Immature natural killer cell (primary cell): Measurements from ENCODE around the gene BARHL1. TPM values are rescaled to one million over a fixed set of nuclear protein-coding genes. Genes with fewer than 3 reads are reported as not detected.

Experiments used
- DNase-seq, 3 donors: peaks; one replicate each; pipeline ENCODE4 v3.0.0; 2022; ENCODE audit warnings: mixed read lengths in 1 of 3
- H3K27ac Mint-ChIP-seq, 6 donors: one replicate each; pipeline ENCODE4 v1.8.0; 2020; ENCODE audit warnings: mixed read lengths in 6 of 6, mild to moderate bottlenecking in 5 of 6, inconsistent platforms in 4 of 6, moderate library complexity in 3 of 6
- H3K27me3 Mint-ChIP-seq, 3 donors: one replicate each; pipeline ENCODE4 v1.8.0; 2020 to 2021; ENCODE audit warnings: low read depth in 3 of 3, mild to moderate bottlenecking in 3 of 3, mixed read lengths in 3 of 3, moderate library complexity in 3 of 3, inconsistent platforms in 1 of 3
- H3K36me3 Mint-ChIP-seq, 3 donors: one replicate each; pipeline ENCODE4 v1.8.0; 2020; ENCODE audit warnings: mixed read lengths in 3 of 3, inconsistent platforms in 2 of 3, mild to moderate bottlenecking in 2 of 3
- H3K4me1 Mint-ChIP-seq, 2 donors: one replicate each; pipeline ENCODE4 v1.8.0; 2020; ENCODE audit warnings: inconsistent platforms in 2 of 2, mild to moderate bottlenecking in 2 of 2, mixed read lengths in 2 of 2, moderate library complexity in 1 of 2
- H3K4me3 Mint-ChIP-seq, 5 donors: one replicate each; pipeline ENCODE4 v1.8.0; 2020; ENCODE audit warnings: mild to moderate bottlenecking in 5 of 5, mixed read lengths in 5 of 5, inconsistent platforms in 3 of 5, moderate library complexity in 3 of 5
- H3K9me3 Mint-ChIP-seq, 6 donors: one replicate each; pipeline ENCODE4 v1.8.0; 2020; ENCODE audit warnings: mild to moderate bottlenecking in 6 of 6, mixed read lengths in 6 of 6, inconsistent platforms in 4 of 6, moderate library complexity in 3 of 6
- polyA plus RNA-seq, 3 donors: library from polyadenylated mRNA; unstranded; fragments of 300-500 nt; fragmentation: Illumina TruSeq; gene quantifications; one replicate each; pipeline ENCODE4 v1.2.3, GENCODE V29; 2021

Gene BARHL1
- polyA plus RNA-seq, 3 donors from 2014 or later = not detected

- Mint-ChIP-seq H3K4me3 (no peak overlapping the region), H3K27ac (no peak overlapping the region), H3K27me3 (peaks cover 2 to 18% (median 5%) of the 10 kb centered on the region in 3 donors), H3K36me3 (no peaks in the 10 kb centered on the region), H3K9me3 (no peaks in the 10 kb centered on the region), H3K4me1 (peaks cover 0 to 1% of the 10 kb centered on the region in 2 donors)
- DNase-seq = no peak
Observed at GRCh38 chr9:132547436-132547835, 35.0 kb upstream of the BARHL1 start.

- H3K9me3 Mint-ChIP-seq = no peaks in the 10 kb centered on the region
- DNase-seq = no peak
- H3K36me3 Mint-ChIP-seq = no peaks in the 10 kb centered on the region
- no peak overlapping the region for H3K27ac Mint-ChIP-seq
- H3K4me3 Mint-ChIP-seq = no peak overlapping the region
- H3K4me1 Mint-ChIP-seq = peaks cover 0 to 1% of the 10 kb centered on the region in 2 donors
- peaks cover 4 to 18% (median 4%) of the 10 kb centered on the region in 3 donors for H3K27me3 Mint-ChIP-seq
Observed at GRCh38 chr9:132547976-132548730, 34.3 kb upstream of the BARHL1 start.

GRCh38 chr9:132548751-132549640 is 33.4 kb upstream of the BARHL1 start:
- H3K9me3 Mint-ChIP-seq = no peaks in the 10 kb centered on the region
- no peaks in the 10 kb centered on the region for H3K36me3 Mint-ChIP-seq
- no peak overlapping the region for H3K27ac Mint-ChIP-seq
- no peak overlapping the region for H3K4me3 Mint-ChIP-seq
- peaks cover 0 to 1% of the 10 kb centered on the region in 2 donors for H3K4me1 Mint-ChIP-seq
- H3K27me3 Mint-ChIP-seq = peaks cover 4 to 18% (median 7%) of the 10 kb centered on the region in 3 donors
- DNase-seq = no peak

GRCh38 chr9:132551556-132551955 is 30.9 kb upstream of the BARHL1 start:
- no peaks in the 10 kb centered on the region for H3K4me1 Mint-ChIP-seq
- no peak overlapping the region for H3K27ac Mint-ChIP-seq
- no peaks in the 10 kb centered on the region for H3K36me3 Mint-ChIP-seq
- no peak for DNase-seq
- H3K9me3 Mint-ChIP-seq = no peaks in the 10 kb centered on the region
- H3K27me3 Mint-ChIP-seq = peaks cover 4 to 18% (median 7%) of the 10 kb centered on the region in 3 donors
- H3K4me3 Mint-ChIP-seq = no peak overlapping the region

GRCh38 chr9:132552041-132552440 is 30.4 kb upstream of the BARHL1 start:
- H3K4me3 Mint-ChIP-seq = no peak overlapping the region
- no peak for DNase-seq
- no peaks in the 10 kb centered on the region for H3K36me3 Mint-ChIP-seq
- H3K27ac Mint-ChIP-seq = no peak overlapping the region
- no peaks in the 10 kb centered on the region for H3K9me3 Mint-ChIP-seq
- no peaks in the 10 kb centered on the region for H3K4me1 Mint-ChIP-seq
- peaks cover 4 to 20% (median 7%) of the 10 kb centered on the region in 3 donors for H3K27me3 Mint-ChIP-seq

GRCh38 chr9:132554755-132555154 is 27.7 kb upstream of the BARHL1 start:
- DNase-seq = no peak
- H3K4me3 Mint-ChIP-seq = no peak overlapping the region
- H3K27ac Mint-ChIP-seq = no peak overlapping the region
- H3K36me3 Mint-ChIP-seq = no peaks in the 10 kb centered on the region
- H3K4me1 Mint-ChIP-seq = no peaks in the 10 kb centered on the region
- peaks cover 10 to 14% (median 12%) of the 10 kb centered on the region in 3 donors for H3K27me3 Mint-ChIP-seq
- H3K9me3 Mint-ChIP-seq = peaks cover 0 to 3% (median 0%) of the 10 kb centered on the region in 6 donors

- Mint-ChIP-seq H3K9me3 (peaks cover 0 to 3% (median 0%) of the 10 kb centered on the region in 6 donors), H3K4me3 (no peak overlapping the region), H3K27me3 (peaks cover 9 to 15% (median 12%) of the 10 kb centered on the region in 3 donors), H3K36me3 (no peaks in the 10 kb centered on the region), H3K4me1 (no peaks in the 10 kb centered on the region), H3K27ac (no peak overlapping the region)
- no peak for DNase-seq
Observed at GRCh38 chr9:132555528-132555927, 26.9 kb upstream of the BARHL1 start.

GRCh38 chr9:132556235-132556634 is 26.2 kb upstream of the BARHL1 start:
- no peaks in the 10 kb centered on the region for H3K36me3 Mint-ChIP-seq
- peaks cover 0 to 3% (median 0%) of the 10 kb centered on the region in 6 donors for H3K9me3 Mint-ChIP-seq
- no peak overlapping the region for H3K4me3 Mint-ChIP-seq
- DNase-seq = no peak
- H3K4me1 Mint-ChIP-seq = no peaks in the 10 kb centered on the region
- H3K27me3 Mint-ChIP-seq = peaks cover 9 to 21% (median 12%) of the 10 kb centered on the region in 3 donors
- H3K27ac Mint-ChIP-seq = no peak overlapping the region

GRCh38 chr9:132556714-132557113 is 25.7 kb upstream of the BARHL1 start:
- peaks cover 9 to 21% (median 12%) of the 10 kb centered on the region in 3 donors for H3K27me3 Mint-ChIP-seq
- no peaks in the 10 kb centered on the region for H3K36me3 Mint-ChIP-seq
- H3K9me3 Mint-ChIP-seq = peaks cover 0 to 3% (median 0%) of the 10 kb centered on the region in 6 donors
- no peak for DNase-seq
- H3K4me1 Mint-ChIP-seq = no peaks in the 10 kb centered on the region
- H3K27ac Mint-ChIP-seq = no peak overlapping the region
- no peak overlapping the region for H3K4me3 Mint-ChIP-seq

GRCh38 chr9:132557159-132557558 is 25.2 kb upstream of the BARHL1 start:
- DNase-seq = no peak
- H3K9me3 Mint-ChIP-seq = peaks cover 0 to 3% (median 0%) of the 10 kb centered on the region in 6 donors
- H3K4me1 Mint-ChIP-seq = no peaks in the 10 kb centered on the region
- H3K36me3 Mint-ChIP-seq = no peaks in the 10 kb centered on the region
- H3K27ac Mint-ChIP-seq = no peak overlapping the region
- H3K4me3 Mint-ChIP-seq = no peak overlapping the region
- H3K27me3 Mint-ChIP-seq = peaks cover 9 to 21% (median 11%) of the 10 kb centered on the region in 3 donors

- Mint-ChIP-seq H3K9me3 (peaks cover 0 to 3% (median 0%) of the 10 kb centered on the region in 6 donors), H3K27ac (no peak overlapping the region), H3K4me1 (no peaks in the 10 kb centered on the region), H3K4me3 (no peak overlapping the region), H3K36me3 (no peaks in the 10 kb centered on the region), H3K27me3 (peaks cover 5 to 24% (median 13%) of the 10 kb centered on the region in 3 donors)
- DNase-seq = no peak
Observed at GRCh38 chr9:132559711-132560110, 22.7 kb upstream of the BARHL1 start.

- DNase-seq = no peak
- Mint-ChIP-seq H3K27me3 (peaks cover 5 to 21% (median 13%) of the 10 kb centered on the region in 3 donors), H3K9me3 (peaks cover 0 to 3% (median 0%) of the 10 kb centered on the region in 6 donors), H3K27ac (no peak overlapping the region), H3K4me3 (no peak overlapping the region), H3K36me3 (no peaks in the 10 kb centered on the region), H3K4me1 (no peaks in the 10 kb centered on the region)
Observed at GRCh38 chr9:132560616-132561202, 21.7 kb upstream of the BARHL1 start.

- Mint-ChIP-seq H3K4me3 (no peak overlapping the region), H3K27ac (no peak overlapping the region), H3K9me3 (peaks cover 0 to 3% (median 0%) of the 10 kb centered on the region in 6 donors), H3K27me3 (peaks cover 8 to 20% (median 10%) of the 10 kb centered on the region in 3 donors), H3K36me3 (no peaks in the 10 kb centered on the region), H3K4me1 (no peaks in the 10 kb centered on the region)
- no peak for DNase-seq
Observed at GRCh38 chr9:132562306-132562573, 20.2 kb upstream of the BARHL1 start.

- peaks cover 4 to 14% (median 5%) of the 10 kb centered on the region in 3 donors for H3K27me3 Mint-ChIP-seq
- H3K9me3 Mint-ChIP-seq = no peaks in the 10 kb centered on the region
- no peak overlapping the region for H3K27ac Mint-ChIP-seq
- no peak overlapping the region for H3K4me3 Mint-ChIP-seq
- no peak for DNase-seq
- no peaks in the 10 kb centered on the region for H3K36me3 Mint-ChIP-seq
- H3K4me1 Mint-ChIP-seq = no peaks in the 10 kb centered on the region
Observed at GRCh38 chr9:132564526-132564925, 17.9 kb upstream of the BARHL1 start.
